T47D (cell line): ENCODE data around the gene MSH3.
"Not testable (repeated sequence)": the region's sequence is repeated elsewhere in the genome, so short reads cannot be mapped to it uniquely, and the experiment has no call there.

Experiments used
- DNase-seq, 2 experiments: peaks; one replicate each; pipeline versions ENCODE4 v3.0.0 to v3.0.0-alpha.2; 2011 to 2012; ENCODE audit warnings: low read depth in 1 of 2, low spot score in 1 of 2
- JUND ChIP-seq: IDR thresholded peaks from 2 replicates; pipeline ENCODE4 v1.6.1; 2012; ENCODE audit warnings: low read depth
- in situ Hi-C: cut with HindIII; loops from 2 replicates; pipeline ENCODE4 v1.10.0; 2016; ENCODE audit warnings: low sequenced_read_pairs, low pct_unique_long_range_greater_than_20kb

MSH3 gene

GRCh38 chr5:80631278-80632259 is 22.9 kb upstream of the MSH3 start:
- in situ Hi-C loops = no loop called here
- DNase-seq = no peak
- TF ChIP-seq JUND = no peak

GRCh38 chr5:80632700-80633099 is 21.8 kb upstream of the MSH3 start:
- in situ Hi-C loops = no loop called here
- DNase-seq = no peak
- TF ChIP-seq JUND = no peak

GRCh38 chr5:80634193-80634592 is 20.3 kb upstream of the MSH3 start:
- DNase-seq = no peak
- no peak for TF ChIP-seq JUND
- in situ Hi-C loops = no loop called here

- in situ Hi-C loops = no loop called here
- TF ChIP-seq JUND = no peak
- DNase-seq = peak in 1 of 2 experiments; percentile 64
These were observed 13.1 kb upstream of the MSH3 start for GRCh38 chr5:80641353-80641752.

- in situ Hi-C loops = no loop called here
- TF ChIP-seq JUND = no peak
- no peak for DNase-seq
These were observed 9.6 kb upstream of the MSH3 start for GRCh38 chr5:80644900-80645299.

- TF ChIP-seq JUND = no peak
- in situ Hi-C loops = no loop called here
- no peak for DNase-seq
These were observed 7.5 kb upstream of the MSH3 start for GRCh38 chr5:80646926-80647325.

- no peak for TF ChIP-seq JUND
- DNase-seq = no peak
- in situ Hi-C loops = no loop called here
These were observed 950 bp upstream of the MSH3 start for GRCh38 chr5:80653502-80653901.

- in situ Hi-C loops = no loop called here
- TF ChIP-seq JUND = no peak
- no peak for DNase-seq
These were observed 430 bp upstream of the MSH3 start for GRCh38 chr5:80654054-80654390.

GRCh38 chr5:80655231-80655774 is 851 bp downstream of the MSH3 start:
- in situ Hi-C loops = no loop called here
- no peak for TF ChIP-seq JUND
- DNase-seq = peak in 1 of 2 experiments; percentile 23

GRCh38 chr5:80656425-80656824 is 2.0 kb downstream of the MSH3 start:
- no peak for DNase-seq
- in situ Hi-C loops = no loop called here
- no peak for TF ChIP-seq JUND

GRCh38 chr5:80659106-80659505 is 4.7 kb downstream of the MSH3 start:
- TF ChIP-seq JUND = no peak
- in situ Hi-C loops = no loop called here
- DNase-seq = no peak

- DNase-seq, in situ Hi-C loops: not testable (repeated sequence)
These were observed 6.2 kb downstream of the MSH3 start for GRCh38 chr5:80660661-80661060.

- in situ Hi-C loops = no loop called here
- TF ChIP-seq JUND = no peak
These were observed 7.7 kb downstream of the MSH3 start for GRCh38 chr5:80662108-80662507.

More at GRCh38 chr5:80662108-80662507, 7.7 kb downstream of the MSH3 start:
- DNase-seq = no peak
